ENCODE data around the gene PFDN1. TPM values are rescaled to one million over a fixed set of nuclear protein-coding genes. Genes with fewer than 3 reads are reported as not detected.

Gene PFDN1
- total RNA-seq (84.1 and 86.1 TPM in 2 replicates), polyA plus RNA-seq (97.6 and 98.0 TPM in 2 replicates)

DNA sequence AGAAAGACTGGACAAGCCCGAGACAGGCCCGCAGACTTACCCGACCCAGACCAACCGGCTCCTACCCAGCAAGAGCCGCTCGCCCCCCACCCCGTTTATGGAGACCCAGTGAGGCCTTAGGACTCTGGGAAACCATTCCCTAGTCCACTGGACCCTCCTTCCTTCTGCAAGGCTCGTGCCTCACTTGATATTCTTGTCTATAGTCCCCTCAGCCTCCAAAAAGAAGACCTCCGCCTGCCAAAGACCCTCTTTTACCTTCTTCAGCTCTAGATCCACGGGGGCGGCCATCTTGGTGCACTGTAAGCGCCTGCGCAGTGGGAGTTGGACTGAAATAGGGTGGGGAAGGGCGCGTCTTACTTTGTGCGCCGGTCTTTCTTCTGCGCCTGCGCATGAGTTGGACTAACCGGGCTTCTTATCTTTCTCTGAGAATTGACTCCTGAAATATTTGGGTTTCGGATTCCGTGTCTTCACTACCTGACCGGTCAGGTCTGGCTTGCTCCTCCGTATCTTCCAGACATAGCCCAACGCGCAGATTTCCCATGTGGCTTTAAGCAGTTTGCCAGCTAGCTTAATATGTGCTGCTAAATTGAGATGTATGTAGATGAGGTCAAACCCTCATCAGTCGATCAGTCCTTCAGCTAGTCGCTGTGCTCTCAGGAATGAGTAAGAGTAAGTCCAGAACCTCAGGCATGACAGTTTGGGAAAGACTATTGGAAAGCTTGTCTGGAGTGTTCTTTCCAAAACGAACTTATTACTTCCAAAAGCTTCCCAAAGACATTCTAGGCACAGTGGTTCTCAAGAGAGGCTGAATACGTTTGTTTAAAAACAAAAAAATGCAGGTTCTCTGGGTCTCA lies at the start of gene PFDN1:
TSS of gene PFDN1 (minus strand) at position 316 of the 854 bp plus-strand sequence. CDS start at position 288, 28 bp downstream.
- Histone ChIP-seq H3K4me3 (peak within 1 kb of the TSS; percentile 48), H3K9me3 (ENCODE audit: low read depth) (no peaks in the 10 kb centered on the region), H3K4me1 (ENCODE audit: insufficient read depth) (peaks cover 17% of the 10 kb centered on the region), H4K20me1 (ENCODE audit: insufficient read depth, poor library complexity, severe bottlenecking) (no peaks in the 10 kb centered on the region), H3K36me3 (replicated peaks; ENCODE audit: insufficient read depth, low read depth) (no peaks in the 10 kb centered on the region), H3K9me2 (replicated peaks; ENCODE audit: insufficient read depth) (no peaks in the 10 kb centered on the region), H2AFZ (peak within 1 kb of the TSS; percentile 70), H3K27ac (peak within 1 kb of the TSS; percentile 76), H3K79me2 (peaks cover 46% of the 10 kb centered on the region), H3K4me2 (peak within 1 kb of the TSS; percentile 93), H3K27me3 (no peaks in the 10 kb centered on the region)
- TF ChIP-seq, protein P1, sequence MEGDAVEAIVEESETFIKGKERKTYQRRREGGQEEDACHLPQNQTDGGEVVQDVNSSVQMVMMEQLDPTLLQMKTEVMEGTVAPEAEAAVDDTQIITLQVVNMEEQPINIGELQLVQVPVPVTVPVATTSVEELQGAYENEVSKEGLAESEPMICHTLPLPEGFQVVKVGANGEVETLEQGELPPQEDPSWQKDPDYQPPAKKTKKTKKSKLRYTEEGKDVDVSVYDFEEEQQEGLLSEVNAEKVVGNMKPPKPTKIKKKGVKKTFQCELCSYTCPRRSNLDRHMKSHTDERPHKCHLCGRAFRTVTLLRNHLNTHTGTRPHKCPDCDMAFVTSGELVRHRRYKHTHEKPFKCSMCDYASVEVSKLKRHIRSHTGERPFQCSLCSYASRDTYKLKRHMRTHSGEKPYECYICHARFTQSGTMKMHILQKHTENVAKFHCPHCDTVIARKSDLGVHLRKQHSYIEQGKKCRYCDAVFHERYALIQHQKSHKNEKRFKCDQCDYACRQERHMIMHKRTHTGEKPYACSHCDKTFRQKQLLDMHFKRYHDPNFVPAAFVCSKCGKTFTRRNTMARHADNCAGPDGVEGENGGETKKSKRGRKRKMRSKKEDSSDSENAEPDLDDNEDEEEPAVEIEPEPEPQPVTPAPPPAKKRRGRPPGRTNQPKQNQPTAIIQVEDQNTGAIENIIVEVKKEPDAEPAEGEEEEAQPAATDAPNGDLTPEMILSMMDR (IDR thresholded peaks at IDR 0.05; ENCODE audit: poor library complexity): no peak
- TF ChIP-seq EZH2 (IDR thresholded peaks at IDR 0.05; ENCODE audit: borderline replicate concordance) (no peak), EZH2phosphoT487 (IDR thresholded peaks at IDR 0.05; ENCODE audit: low read depth, severe bottlenecking, unreplicated experiment) (no peak)
- 2% methylated on average over 30 of the region's 30 CpGs for WGBS (ENCODE audit: low lambda C conversion rate, missing lambda C conversion rate)
- DNase-seq (ENCODE audit: low spot score): peak; percentile 99

- Histone ChIP-seq H3K9me3 (ENCODE audit: low read depth) (no peaks in the 10 kb centered on the region), H3K27me3 (no peaks in the 10 kb centered on the region), H2AFZ (no peak overlapping the region), H4K20me1 (ENCODE audit: insufficient read depth, poor library complexity, severe bottlenecking) (no peaks in the 10 kb centered on the region), H3K79me2 (no peaks in the 10 kb centered on the region), H3K4me3 (no peak overlapping the region), H3K4me2 (no peak overlapping the region), H3K9me2 (replicated peaks; ENCODE audit: insufficient read depth) (no peaks in the 10 kb centered on the region), H3K27ac (no peak overlapping the region), H3K36me3 (replicated peaks; ENCODE audit: insufficient read depth, low read depth) (no peaks in the 10 kb centered on the region), H3K4me1 (ENCODE audit: insufficient read depth) (no peaks in the 10 kb centered on the region)
- TF ChIP-seq EZH2 (IDR thresholded peaks at IDR 0.05; ENCODE audit: borderline replicate concordance) (no peak), EZH2phosphoT487 (IDR thresholded peaks at IDR 0.05; ENCODE audit: low read depth, severe bottlenecking, unreplicated experiment) (no peak)
- TF ChIP-seq, protein P1 (IDR thresholded peaks at IDR 0.05; ENCODE audit: poor library complexity): peak; percentile 81
- WGBS (ENCODE audit: low lambda C conversion rate, missing lambda C conversion rate): 6% methylated on average over 5 of the region's 5 CpGs
- peak; percentile 88 for DNase-seq (ENCODE audit: low spot score)
These were observed 48.9 kb upstream of the PFDN1 start for GRCh38 chr5:140351609-140352334.

DNA sequence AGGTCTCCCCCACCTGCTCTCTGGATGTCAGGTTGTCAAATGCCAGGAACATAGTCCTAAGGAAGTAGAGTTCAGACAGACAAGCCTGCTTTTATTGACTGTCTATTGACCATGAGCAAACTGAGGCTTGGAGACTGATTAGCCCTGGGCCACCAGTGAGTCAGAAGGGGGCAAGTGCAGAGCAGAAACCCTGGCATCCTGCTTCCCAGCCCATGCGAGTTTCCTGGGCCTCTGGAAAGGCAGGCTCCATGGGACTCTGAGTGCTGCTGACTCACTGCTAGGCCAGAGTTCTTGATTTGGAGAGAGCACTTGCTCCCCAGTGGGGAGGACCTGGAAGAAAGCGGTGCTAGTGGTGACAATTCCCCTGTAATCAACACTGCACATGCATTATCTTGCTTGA lies 46.3 kb upstream of the PFDN1 start:
- Histone ChIP-seq H2AFZ (no peak overlapping the region), H3K9me2 (replicated peaks; ENCODE audit: insufficient read depth) (no peaks in the 10 kb centered on the region), H4K20me1 (ENCODE audit: insufficient read depth, poor library complexity, severe bottlenecking) (no peaks in the 10 kb centered on the region), H3K27ac (no peak overlapping the region), H3K79me2 (no peaks in the 10 kb centered on the region), H3K4me2 (no peak overlapping the region), H3K36me3 (replicated peaks; ENCODE audit: insufficient read depth, low read depth) (no peaks in the 10 kb centered on the region), H3K27me3 (no peaks in the 10 kb centered on the region), H3K4me1 (ENCODE audit: insufficient read depth) (peaks cover 12% of the 10 kb centered on the region), H3K4me3 (no peak overlapping the region), H3K9me3 (ENCODE audit: low read depth) (no peaks in the 10 kb centered on the region)
- WGBS (ENCODE audit: low lambda C conversion rate, missing lambda C conversion rate): 80% methylated on average over 2 of the region's 2 CpGs
- TF ChIP-seq, protein P1 (IDR thresholded peaks at IDR 0.05; ENCODE audit: poor library complexity): no peak
- TF ChIP-seq EZH2phosphoT487 (IDR thresholded peaks at IDR 0.05; ENCODE audit: low read depth, severe bottlenecking, unreplicated experiment) (no peak), EZH2 (IDR thresholded peaks at IDR 0.05; ENCODE audit: borderline replicate concordance) (no peak)
- peak; percentile 48 for DNase-seq (ENCODE audit: low spot score)

Measured in hepatocyte (in vitro differentiated cells).